Ectodermal cell (in vitro differentiated cells): ENCODE data around the gene MYRFL. TPM values are rescaled to one million over a fixed set of nuclear protein-coding genes. Genes with fewer than 3 reads are reported as not detected.
"Not testable (repeated sequence)": the region's sequence is repeated elsewhere in the genome, so short reads cannot be mapped to it uniquely, and the experiment has no call there.

Experiments used
- H3K27ac ChIP-seq: 2 replicates; pipeline ENCODE4 v1.7.0; 2013; ENCODE audit warnings: mild to moderate bottlenecking, low read depth, low read length; ENCODE audit not compliant: insufficient read depth, poor library complexity, severe bottlenecking
- H3K27me3 ChIP-seq: 2 replicates; pipeline ENCODE4 v1.7.0; 2013; ENCODE audit warnings: mild to moderate bottlenecking, low read length; ENCODE audit not compliant: insufficient read depth, control insufficient read depth, poor library complexity, severe bottlenecking
- H3K36me3 ChIP-seq: one replicate; pipeline ENCODE4 v1.7.0; 2013; ENCODE audit warnings: low read length; ENCODE audit not compliant: control insufficient read depth, insufficient read depth
- H3K4me1 ChIP-seq: one replicate; pipeline ENCODE4 v1.7.0; 2013; ENCODE audit warnings: low read length; ENCODE audit not compliant: control insufficient read depth, insufficient read depth
- H3K4me3 ChIP-seq: 2 replicates; pipeline ENCODE4 v1.7.0; 2013; ENCODE audit warnings: low read depth, low read length, control low read depth; ENCODE audit not compliant: insufficient read depth
- H3K9me3 ChIP-seq: 2 replicates; pipeline ENCODE4 v1.7.0; 2013; ENCODE audit warnings: mild to moderate bottlenecking, low read length, moderate library complexity; ENCODE audit not compliant: control insufficient read depth
- WGBS, 2 experiments: methylation state at CpG; one replicate each; pipeline ENCODE4 v1.1.7; 2013; ENCODE audit warnings: missing lambda C conversion rate in 2 of 2; 5-methylcytosine and 5-hydroxymethylcytosine counted together
- polyA plus RNA-seq, 4 experiments: library from polyadenylated mRNA; stranded (reverse); fragments of 50-300 nt; gene quantifications; one replicate each; pipeline ENCODE4 v1.2.3, GENCODE V29; 2013

The MYRFL gene
- polyA plus RNA-seq (2013, experiment 1 of 4) = 0.33 TPM
- 0.46 TPM for polyA plus RNA-seq (2013, experiment 2 of 4)
- polyA plus RNA-seq (2013, experiment 3 of 4) = 0.37 TPM
- 0.16 TPM for polyA plus RNA-seq (2013, experiment 4 of 4)

GRCh38 chr12:69824966-69825560, at the start of gene MYRFL:
MYRFL (plus strand) TSS chr12:69825227; CDS start chr12:69825518, 291 bp downstream.
- Histone ChIP-seq H3K4me1 (no peaks in the 10 kb centered on the region), H3K4me3 (no peak within 1 kb of the TSS), H3K36me3 (no peaks in the 10 kb centered on the region), H3K27me3 (no peaks in the 10 kb centered on the region), H3K27ac (no peak within 1 kb of the TSS), H3K9me3 (no peaks in the 10 kb centered on the region)
- 91 to 95% methylated on average over 4 to 5 of the region's 5 CpGs for WGBS, 2 experiments

GRCh38 chr12:69779928-69780327, 45.1 kb upstream of the MYRFL start:
- no peak overlapping the region for H3K27ac ChIP-seq
- no peaks in the 10 kb centered on the region for H3K27me3 ChIP-seq
- WGBS, 2 experiments = 61 to 65% methylated on average over 7 of the region's 7 CpGs
- H3K36me3 ChIP-seq = no peaks in the 10 kb centered on the region
- no peak overlapping the region for H3K4me3 ChIP-seq
- no peaks in the 10 kb centered on the region for H3K9me3 ChIP-seq
- no peaks in the 10 kb centered on the region for H3K4me1 ChIP-seq

DNA sequence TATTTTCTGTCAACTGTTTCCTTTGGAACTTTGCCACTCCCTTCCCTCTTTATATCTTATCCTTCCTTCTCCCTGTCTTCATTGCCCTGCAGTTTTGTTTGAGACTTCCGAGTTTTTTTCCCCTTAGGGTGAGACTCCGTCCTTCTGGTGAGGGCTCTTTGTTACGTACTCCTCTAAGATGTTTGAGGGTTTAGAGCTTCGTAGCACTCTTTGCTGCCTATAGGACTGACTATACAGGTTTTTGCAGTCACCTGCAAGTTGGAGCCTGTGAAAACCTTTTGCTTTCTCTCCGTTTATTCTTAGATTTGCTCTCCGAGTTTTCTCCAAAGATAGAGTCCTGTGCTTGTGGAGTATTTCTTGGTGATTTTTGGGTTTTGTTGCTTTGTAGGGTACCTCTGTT, 41.7 kb upstream of the MYRFL start:
- Histone ChIP-seq H3K27me3 (no peaks in the 10 kb centered on the region), H3K27ac (no peak overlapping the region), H3K4me3 (no peak overlapping the region), H3K4me1 (no peaks in the 10 kb centered on the region), H3K36me3 (no peaks in the 10 kb centered on the region), H3K9me3 (no peaks in the 10 kb centered on the region)
- 83 to 87% methylated on average over 6 of the region's 6 CpGs for WGBS, 2 experiments

DNA sequence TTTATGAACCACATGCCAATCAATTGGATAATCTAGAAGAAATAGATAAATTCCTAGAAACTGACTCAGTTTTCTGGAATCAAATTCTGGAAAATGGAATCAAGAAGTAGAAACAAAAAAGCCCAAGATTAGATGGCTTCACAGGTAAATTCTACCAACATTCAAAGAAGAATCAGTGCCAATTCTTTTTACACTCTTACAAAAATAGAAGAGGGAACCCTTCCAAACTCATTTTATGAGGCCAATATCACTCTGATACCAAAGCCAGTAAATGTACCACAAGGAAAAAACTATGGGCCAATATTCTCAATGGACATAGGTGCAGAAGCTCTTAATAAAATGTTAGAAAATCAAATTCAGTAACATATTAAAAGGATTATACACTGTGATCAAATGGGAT, 35.7 kb upstream of the MYRFL start:
- H3K4me1 ChIP-seq = no peaks in the 10 kb centered on the region
- H3K27ac ChIP-seq = no peak overlapping the region
- H3K9me3 ChIP-seq = no peaks in the 10 kb centered on the region
- no peak overlapping the region for H3K4me3 ChIP-seq
- no peaks in the 10 kb centered on the region for H3K36me3 ChIP-seq
- no peaks in the 10 kb centered on the region for H3K27me3 ChIP-seq

DNA sequence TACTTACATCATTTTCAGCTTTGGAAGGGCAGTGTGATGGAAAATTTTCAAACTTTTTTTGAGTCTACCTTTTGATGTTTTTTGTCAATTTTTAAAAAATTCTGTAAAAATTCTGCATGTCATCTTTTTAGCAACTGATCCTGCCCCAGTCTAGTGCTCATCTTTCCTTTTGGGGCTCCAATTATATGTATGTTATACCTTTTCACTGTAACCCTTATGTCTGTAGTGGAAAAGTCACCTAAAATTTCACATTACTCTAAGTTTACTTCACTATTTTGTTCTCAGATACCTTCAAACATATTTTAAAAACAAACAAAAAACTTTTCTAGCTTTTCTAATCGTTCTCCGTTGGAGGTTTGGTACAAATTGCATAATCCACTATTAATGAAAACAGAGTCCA, 32.5 kb upstream of the MYRFL start:
- H3K9me3 ChIP-seq = no peaks in the 10 kb centered on the region
- H3K27me3 ChIP-seq = no peaks in the 10 kb centered on the region
- no peaks in the 10 kb centered on the region for H3K4me1 ChIP-seq
- no peak overlapping the region for H3K4me3 ChIP-seq
- no peak overlapping the region for H3K27ac ChIP-seq
- no peaks in the 10 kb centered on the region for H3K36me3 ChIP-seq
- WGBS, 2 experiments = 100% methylated on average over 2 of the region's 2 CpGs

DNA sequence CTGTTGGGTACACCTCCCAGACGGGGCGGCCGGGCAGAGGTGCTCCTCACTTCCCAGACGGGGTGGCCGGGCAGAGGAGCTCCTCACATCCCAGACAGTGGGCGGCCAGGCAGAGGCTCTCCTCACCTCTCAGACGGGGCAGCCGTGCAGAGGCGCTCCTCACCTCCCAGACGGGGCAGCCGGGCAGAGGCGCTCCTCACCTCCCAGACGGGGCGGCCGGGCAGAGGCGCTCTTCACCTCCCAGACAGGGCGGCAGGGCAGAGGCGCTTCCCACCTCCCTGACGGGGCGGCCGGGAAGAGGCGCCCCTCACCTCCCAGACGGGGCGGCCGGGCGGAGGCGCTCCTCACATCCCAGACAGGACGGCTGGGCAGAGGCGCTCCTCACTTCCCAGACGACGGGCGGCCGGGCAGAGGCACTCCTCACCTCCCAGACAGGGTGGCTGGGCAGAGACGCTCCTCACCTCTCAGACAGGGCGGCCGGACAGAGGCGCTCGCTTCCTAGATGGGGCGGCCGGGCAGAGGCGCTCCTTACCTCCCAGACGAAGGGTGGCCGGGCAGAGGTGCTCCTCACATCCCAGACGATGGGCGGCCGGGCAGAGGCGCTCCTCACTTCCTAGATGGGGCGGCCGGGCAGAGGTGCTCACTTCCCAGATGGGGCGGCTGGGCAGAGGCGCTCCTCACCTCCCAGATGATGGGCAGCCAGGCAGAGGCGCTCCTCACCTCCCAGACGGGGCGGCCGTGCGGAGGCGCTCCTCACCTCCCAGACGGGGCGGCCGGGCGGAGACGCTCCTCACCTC, 17.7 kb upstream of the MYRFL start:
- H3K27ac ChIP-seq, H3K9me3 ChIP-seq, H3K4me3 ChIP-seq, H3K36me3 ChIP-seq, H3K27me3 ChIP-seq, H3K4me1 ChIP-seq: not testable (repeated sequence)
- 94% methylated on average over 62 of the region's 62 CpGs for WGBS, 2 experiments

DNA sequence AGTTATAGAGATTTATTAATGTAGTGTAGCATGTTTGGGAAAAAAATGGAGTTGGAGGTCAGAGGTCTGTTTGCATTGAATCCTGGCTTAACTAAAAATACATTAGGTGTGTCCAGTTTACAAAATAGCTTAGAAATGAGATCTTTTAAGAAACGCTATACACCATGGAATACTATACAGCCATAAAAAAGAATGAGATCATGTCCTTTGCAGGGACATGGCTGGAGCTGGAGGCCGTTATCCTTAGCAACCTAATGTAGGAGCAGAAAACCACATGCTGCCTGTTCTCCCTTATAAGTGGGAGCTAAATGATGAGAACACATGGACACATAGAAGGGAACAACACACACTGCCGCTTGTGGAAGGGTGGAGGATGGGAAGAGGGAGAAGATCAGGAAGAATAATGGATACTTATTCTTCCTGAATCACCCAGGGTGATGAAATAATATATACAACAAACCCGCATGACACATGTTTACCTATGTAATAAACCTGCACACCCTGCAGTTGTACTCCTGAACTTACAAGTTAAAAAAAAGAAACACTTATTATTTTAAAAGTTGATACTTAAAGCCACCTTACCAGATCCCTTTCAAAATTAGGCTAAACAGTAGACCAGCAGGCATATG, 14.0 kb upstream of the MYRFL start:
- Histone ChIP-seq H3K4me1 (no peaks in the 10 kb centered on the region), H3K27ac (no peak overlapping the region), H3K27me3 (no peaks in the 10 kb centered on the region), H3K9me3 (peaks cover 2% of the 10 kb centered on the region), H3K36me3 (peaks cover 3% of the 10 kb centered on the region), H3K4me3 (no peak overlapping the region)
- 89 to 91% methylated on average over 2 to 4 of the region's 4 CpGs for WGBS, 2 experiments

DNA sequence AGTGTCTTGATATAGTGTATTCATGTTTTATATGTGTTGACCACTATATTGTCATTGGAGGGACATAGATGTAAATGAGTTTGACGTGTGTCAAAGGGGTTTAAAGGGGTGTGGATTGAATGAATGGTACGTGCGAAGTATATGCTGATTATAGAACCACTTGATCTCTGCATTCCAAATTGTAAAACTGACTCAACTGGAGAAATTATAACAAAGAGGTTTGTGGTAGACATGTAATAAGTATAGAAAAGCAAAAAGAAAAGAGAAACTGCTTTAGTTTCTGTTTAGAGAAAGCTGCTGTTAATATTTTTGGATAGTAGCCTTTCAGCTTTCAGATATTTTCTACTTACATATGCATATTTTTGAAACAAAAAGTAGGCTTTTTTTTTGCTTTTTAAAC, 8.9 kb upstream of the MYRFL start:
- Histone ChIP-seq H3K9me3 (peaks cover under 1% of the 10 kb centered on the region), H3K4me3 (no peak overlapping the region), H3K36me3 (peaks cover under 1% of the 10 kb centered on the region), H3K4me1 (no peaks in the 10 kb centered on the region), H3K27me3 (no peaks in the 10 kb centered on the region), H3K27ac (no peak overlapping the region)
- WGBS, 2 experiments = 90 to 93% methylated on average over 3 of the region's 3 CpGs

GRCh38 chr12:69821032-69821455, 4.0 kb upstream of the MYRFL start:
- Histone ChIP-seq H3K9me3 (no peaks in the 10 kb centered on the region), H3K27ac (no peak overlapping the region), H3K36me3 (no peaks in the 10 kb centered on the region), H3K27me3 (no peaks in the 10 kb centered on the region), H3K4me3 (no peak overlapping the region), H3K4me1 (no peaks in the 10 kb centered on the region)
- WGBS, 2 experiments = 92 to 96% methylated on average over 6 of the region's 6 CpGs

DNA sequence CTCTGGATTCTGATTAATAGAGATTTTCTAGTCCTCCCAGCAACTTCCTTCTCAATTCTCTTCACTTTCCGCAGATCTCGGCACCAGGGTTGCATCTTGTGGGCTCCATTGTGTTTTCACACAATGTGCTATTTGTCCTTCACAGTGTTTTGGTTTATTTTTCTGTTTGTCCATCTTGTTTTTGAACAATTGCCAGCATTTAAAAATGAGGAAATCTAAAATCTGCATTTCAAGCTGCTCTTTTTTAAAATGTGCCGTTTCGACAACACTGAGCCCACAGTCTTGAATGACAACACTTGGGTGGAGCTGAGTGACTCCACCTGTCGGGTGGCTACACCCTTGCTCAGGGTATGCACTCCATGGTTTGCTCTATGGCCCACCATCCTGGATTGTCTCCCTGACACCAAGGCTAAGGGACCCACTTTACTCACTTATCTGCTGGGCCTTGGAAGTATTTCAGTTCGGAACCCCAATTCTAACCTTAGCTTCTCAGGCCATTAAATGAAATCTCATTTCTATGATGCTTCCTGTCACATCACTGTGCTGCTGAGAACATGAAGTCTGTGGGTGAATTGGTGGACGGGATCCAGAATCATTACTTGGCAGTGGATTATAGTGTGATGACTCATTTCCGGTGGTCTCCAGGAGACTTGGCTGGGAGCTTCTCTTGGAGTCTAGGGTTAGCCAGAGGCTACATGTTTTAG, 3.4 kb upstream of the MYRFL start:
- H3K36me3 ChIP-seq = no peaks in the 10 kb centered on the region
- WGBS, 2 experiments = 86 to 90% methylated on average over 8 of the region's 8 CpGs
- no peaks in the 10 kb centered on the region for H3K27me3 ChIP-seq
- H3K27ac ChIP-seq = no peak overlapping the region
- no peak overlapping the region for H3K4me3 ChIP-seq
- no peaks in the 10 kb centered on the region for H3K9me3 ChIP-seq
- H3K4me1 ChIP-seq = no peaks in the 10 kb centered on the region
